NCI-H526 (cell line): ENCODE data around the gene TRPM8.
"Not testable (repeated sequence)": the region's sequence is repeated elsewhere in the genome, so short reads cannot be mapped to it uniquely, and the experiment has no call there.

ENCODE experiments used
- DNase-seq, 2 experiments: peaks; one replicate each; lab custom pipeline; 2025; lab: John Stamatoyannopoulos, UW

Gene TRPM8

DNA sequence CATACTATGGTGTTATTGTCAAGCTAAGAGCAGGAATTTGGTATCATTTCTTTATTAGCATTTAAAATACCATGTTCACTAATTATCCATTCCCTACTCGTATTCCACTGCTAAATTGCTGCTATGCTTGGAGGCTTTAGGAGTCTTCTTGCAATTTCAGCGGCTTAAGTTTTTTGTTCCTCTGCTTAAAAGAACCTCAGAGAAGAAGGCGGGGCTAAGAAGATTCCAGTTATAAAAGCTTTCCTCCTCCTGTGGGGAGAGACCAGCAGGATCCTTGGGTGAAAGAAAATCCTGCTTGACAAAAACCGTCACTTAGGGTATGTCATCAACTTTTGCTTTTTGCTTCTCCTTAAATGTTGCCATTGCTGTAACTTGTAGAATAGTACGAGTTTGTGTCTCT is at the start of gene TRPM8:
Gene TRPM8 (plus strand): TSS at position 258 of the 400 bp plus-strand sequence. CDS start 9,165 bp downstream, outside the sequence.
- no peak for DNase-seq

DNA sequence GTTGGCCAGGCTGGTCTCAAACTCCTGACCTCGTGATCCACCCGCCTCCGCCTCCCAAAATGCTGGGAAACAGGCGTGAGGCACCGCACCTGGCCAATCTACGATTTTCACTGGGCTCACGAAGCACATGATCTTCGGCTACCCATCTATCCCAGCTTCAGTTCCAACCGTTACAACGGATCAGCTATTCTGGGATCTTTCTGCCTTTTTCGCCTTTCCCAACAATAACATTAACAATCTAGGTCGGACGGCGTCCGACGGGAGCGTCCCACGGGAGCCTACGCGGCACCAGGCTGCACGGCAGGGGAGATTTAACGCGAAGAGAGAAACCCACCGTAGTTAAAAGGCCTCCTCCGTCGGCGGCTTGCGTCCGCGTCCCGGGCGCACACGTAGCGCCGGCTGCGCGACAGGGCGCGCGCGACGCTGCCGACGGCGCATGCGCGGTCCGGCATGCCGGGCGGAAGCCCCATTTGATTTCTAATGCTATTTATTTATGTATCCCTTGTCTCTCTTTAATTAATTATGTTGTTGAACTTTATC is 49.1 kb upstream of the TRPM8 start, which contains the start of gene MSL3B:
Gene MSL3B (minus strand): TSS at position 394 of the 540 bp plus-strand sequence.
- peak in 1 of 2 experiments; percentile 84 for DNase-seq

DNA sequence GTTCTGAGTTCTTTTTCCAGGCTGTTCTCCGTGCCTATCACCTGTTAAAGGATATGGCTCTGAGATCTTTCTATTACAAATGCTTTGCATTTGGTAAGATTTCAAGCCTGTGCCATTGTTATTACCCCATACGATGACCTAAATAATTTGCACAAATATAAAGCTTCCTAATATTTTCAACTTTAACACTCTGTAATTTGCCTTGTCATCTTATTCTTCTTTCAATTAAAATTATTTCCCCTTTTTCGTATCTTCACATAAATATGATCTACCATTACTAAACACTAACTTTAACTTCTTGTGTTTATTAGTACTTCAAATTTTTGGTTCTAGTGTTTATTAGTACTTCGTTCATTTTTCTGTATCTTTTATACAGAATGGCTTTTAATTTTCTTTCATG is 45.7 kb upstream of the TRPM8 start:
- no peak for DNase-seq

DNA sequence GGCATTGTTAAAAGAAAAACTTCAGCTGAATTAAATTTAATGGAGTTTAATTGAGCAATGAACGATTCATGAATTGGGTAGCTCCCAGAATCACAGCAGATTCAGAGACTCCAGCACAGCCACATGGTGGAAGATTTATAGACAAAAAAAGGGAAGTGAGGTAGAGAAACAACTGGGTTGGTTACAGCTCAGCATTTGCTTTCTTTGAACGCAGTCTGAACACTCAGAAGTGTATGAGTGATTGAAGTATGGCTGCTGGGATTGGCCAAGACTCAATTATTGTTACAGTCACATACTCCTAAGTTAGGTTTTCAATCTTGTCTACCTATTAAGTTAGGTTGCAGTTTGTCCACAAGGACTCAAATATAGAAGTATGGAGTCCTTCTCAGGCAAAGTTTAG is 45.0 kb upstream of the TRPM8 start:
- DNase-seq, result not testable (repeated sequence)

DNA sequence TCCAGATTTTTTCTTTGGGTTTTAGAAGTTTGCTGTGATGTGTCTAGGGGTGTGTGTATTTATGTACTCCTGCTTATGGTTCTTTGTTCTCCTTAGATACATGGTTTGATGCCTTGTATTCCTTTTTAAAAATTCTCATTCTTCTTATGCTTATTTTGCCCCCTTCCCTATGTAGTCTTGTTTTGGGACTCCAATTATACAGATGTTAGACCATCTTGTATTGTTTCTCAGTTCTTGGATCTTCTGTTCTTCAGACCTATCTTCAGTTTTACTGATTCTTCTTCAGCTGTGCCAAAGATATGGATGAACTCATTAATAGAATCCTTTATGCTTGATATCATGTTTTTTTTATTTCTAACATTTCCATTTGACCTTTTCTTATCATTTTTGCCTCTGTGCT is 34.8 kb upstream of the TRPM8 start:
- DNase-seq, result no peak

DNA sequence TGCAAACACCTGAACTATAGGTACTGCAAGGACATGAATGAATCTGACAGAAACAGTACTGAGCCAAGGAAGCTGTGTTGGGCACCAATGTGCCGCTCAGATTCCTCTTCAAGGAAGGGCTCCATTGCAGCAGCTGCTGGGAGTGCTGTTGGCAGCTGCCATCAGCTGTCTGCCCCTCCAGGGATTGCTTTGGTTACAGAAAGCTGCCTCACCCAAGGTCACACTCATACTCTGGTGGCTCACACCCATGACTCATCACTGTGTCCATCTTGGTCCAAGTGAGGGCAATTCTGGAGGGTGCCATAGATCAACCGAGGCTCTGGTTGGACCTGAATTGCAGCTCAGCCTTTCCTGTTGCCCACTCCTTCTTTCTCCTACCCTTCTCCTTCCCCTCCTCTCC is 24.4 kb upstream of the TRPM8 start:
- DNase-seq, result no peak

DNA sequence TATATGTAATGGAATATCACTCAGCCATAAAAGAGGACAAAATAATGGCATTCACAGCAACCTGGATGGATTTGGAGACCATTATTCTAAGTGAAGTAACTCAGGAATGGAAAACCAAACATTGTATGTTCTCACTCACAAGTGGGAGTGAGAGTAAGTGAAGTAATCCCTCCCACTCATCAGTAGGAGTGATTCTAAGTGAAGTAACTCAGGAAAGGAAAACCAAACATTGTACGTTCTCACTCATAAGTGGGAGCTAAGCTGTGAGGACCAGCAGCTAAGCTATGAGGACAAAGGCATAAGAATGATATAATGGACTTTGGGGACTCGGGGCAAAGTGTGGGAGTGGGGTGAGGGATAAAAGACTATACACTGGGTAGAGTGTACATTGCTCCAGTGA is 20.9 kb upstream of the TRPM8 start:
- not testable (repeated sequence) for DNase-seq

DNA sequence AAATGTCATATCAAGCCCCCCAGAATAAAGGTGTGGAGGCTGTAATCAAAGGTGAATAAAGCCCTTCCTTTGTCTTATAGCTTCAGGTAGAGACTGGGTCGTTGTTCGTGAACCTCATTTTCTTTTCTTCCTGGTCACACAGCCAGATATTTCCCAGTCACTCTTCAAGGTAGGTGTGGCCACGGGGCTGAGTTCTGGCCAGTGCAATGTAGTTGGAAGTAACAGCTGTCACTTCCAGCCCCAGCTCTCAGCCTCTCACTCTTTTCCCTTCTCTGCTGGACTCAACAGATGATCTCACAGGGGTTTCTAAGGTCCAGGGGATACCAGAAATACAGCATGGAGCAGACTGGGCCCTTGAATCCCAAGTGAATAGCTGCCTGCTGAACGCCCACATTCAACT is 15.8 kb upstream of the TRPM8 start:
- DNase-seq, result no peak

DNA sequence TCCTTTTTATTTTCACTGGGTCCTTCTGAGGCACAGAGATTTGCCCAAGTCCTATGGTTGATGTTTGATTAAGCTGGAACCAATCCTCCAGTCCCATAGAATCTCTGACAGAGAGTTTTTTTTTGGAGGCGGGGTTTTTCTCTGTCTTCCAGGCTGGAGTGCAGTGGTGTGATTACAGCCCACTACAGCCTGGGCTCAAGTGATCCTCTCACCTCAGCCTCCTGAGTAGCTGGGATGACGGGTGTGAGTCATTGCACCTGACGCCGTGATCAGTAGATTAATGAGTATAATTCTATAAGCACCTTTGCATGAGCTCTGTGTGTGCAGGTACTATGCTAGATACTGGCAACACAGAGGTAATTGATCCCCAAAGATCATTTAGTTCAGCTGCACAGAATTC is 15.3 kb upstream of the TRPM8 start:
- DNase-seq, result no peak

DNA sequence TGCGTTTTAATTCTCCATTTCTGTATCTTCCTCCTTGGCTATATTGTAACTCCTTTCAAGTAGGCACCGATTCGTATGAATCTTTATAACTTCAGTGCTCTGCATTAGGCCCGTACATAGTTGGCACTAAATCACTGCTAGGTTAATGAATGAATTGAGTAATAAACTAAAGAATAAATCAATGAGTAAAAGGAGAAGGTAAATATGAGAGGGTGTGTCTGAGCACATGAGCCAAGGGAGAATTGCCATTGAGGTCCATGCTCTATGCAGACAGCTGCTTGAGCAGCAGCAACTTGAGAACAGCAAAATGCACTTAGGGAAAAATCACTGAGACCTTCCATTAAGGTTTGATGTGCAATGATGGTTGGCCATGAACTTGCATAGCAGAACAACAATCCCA is 11.2 kb upstream of the TRPM8 start:
- no peak for DNase-seq

DNA sequence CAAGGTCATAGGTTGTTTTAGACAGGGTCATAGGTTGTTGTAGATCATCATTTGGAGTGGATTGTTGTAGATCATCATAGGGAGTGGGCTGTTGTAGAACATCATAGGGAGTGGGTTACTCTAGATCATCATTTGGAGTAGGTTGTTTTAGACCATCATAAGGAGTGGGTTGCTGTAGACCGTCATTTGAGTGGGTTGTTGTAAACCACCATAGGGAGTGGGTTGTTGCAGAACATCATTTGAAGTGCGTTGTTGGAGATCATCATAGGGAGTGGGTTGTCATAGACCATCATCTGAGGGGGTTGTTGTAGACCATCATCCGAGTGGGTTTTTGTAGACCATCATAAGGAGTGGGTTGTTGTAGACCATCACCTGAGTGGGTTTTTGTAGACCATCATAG is 9.5 kb upstream of the TRPM8 start:
- DNase-seq, result no peak

DNA sequence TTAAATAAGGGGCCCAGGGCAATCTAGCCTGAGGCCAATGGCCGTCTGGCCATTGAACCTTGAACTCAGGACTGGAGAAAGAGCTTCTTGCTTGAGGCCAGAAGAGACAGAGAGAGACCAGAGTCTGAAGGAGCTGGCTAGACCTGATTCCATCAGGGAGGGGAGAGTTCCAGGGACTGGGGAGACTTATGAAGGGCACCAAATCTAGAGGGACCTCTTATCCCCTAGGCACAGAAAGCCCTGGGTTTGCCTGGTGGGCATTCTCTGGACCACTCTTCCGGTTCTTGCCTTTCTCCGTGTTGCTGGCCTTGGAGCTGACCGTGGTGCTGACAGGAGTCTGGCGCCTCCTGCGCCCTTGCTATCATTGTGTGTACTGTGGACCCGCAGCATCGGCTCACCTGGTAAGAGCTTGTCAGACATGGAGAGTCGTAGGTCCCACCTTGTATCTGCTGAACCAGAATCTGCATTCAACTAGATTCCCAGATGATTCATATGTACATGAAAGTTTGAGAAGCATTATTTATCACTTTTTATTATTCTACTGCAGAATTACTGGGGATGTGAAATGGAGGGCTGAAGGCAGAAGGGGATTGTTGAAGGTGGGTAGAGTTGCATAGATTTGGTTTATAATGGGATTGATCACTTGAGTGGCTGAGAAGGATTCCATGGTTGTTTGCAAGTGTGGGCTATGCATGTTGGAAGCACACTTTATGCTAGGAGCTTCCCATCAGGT is 4.3 kb upstream of the TRPM8 start:
- DNase-seq, result no peak

DNA sequence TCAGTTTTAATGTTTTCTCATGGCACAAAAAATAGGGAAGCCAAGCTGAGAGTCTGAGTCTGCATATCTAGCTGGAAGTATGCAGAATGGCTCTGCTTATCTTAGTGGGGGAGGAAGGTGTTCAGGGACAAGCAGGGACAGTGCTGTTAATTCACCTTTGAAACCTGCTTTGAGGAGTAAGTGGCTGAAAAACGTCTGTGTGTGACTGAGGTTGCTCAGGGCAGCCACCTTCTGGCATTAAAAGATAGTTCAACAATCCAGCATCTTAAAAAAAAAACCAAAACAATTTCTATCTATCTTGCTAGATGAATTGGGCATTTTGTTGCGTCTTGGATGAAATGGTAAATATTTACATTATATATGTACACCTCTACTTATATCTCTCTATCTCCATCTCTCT is 2.0 kb upstream of the TRPM8 start:
- peak in 1 of 2 experiments; percentile 28 for DNase-seq

DNA sequence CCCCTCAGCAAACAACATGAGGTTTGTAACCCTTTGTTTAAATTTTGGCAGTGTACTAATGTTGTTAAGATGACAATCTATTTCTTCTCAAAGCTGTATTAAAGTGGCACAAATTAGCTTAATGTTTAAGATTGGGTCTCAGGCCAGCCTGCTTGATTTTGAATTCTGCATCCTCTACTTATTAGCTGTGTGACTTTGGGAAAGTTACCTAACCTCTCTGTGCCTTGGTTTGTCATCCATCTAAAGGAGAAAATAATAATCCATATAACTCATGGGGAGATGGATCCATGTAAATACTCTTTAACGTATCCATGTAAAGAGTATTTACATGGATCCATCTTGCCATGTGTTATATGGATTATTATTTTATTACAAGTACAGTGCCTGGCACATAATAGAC is 2.1 kb downstream of the TRPM8 start:
- no peak for DNase-seq

DNA sequence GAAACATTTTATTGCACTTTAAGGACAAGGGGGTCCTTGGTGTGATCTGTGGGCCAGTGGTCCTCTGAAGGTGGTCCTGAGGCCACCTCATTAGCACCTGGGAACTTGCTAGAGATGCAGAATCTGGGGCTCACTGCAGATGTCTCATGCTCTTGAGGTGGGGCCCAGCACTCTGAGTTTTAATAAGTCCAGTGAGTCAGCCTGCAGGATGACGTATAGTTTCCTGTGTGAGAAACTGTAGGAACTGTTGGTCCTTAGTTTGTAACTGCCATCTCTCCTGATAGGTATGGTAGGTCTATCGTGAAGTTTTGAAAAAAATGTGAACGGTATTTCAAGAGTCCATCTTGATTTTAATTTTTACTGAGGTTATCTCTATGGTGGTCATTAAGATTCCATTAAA is 2.8 kb downstream of the TRPM8 start:
- no peak for DNase-seq

DNA sequence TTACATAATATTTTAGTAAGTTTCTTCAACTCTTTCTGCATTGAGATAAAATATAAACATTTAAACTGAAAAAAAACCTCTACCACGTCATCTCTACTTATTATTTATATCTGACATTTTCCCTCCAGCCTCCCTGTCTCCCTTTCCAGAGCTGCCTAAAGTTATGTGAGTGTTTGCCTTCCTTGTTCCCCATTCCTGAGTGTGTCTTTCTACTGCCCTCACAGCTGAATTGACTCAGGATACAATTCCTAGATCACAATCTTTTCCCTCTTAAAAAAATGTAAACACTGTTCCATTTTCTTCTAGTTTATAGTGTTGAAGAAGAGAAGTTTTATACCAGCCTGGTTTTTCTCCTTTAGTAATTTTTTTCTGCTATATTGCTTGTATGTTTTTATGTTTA is 5.3 kb downstream of the TRPM8 start:
- no peak for DNase-seq

DNA sequence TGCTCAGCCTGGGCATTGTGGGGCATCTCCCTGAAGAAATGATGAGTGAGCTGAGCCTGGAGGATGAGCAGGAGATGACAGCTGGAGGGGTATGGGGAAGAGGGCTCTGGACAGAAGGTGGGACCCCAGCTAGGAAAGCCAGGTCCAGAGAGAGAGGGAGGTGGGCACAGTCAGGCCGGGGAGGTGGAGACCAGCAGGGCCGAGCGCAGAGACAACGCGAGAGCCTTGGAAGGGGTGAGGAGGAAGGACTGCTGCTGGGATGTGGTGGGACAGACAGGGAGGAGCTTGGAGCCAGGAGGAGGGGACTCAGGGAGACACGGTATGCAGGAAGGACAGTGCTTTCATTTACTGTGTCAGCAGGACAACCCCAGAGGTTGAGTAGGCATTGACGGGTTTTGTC is 8.2 kb downstream of the TRPM8 start:
- no peak for DNase-seq

DNA sequence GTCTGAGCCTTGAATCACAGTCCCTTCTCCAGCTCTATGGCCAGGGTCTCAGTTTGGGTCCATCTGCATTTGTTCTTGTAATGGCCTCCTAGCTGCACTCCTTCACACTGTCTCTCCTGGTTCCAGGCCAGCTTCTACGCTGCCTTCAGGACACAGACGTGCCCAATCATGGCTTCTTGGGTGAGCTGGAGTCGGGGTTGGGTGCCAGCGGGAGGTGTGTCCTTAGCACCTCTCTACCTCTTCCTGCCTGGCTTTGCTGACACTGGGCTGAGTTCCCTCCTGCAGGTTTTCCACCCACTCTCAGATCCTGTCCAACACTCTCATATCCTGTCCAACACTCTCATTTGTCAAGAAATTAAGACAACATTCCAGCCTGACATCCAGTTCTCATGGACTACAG is 9.6 kb downstream of the TRPM8 start:
- no peak for DNase-seq

DNA sequence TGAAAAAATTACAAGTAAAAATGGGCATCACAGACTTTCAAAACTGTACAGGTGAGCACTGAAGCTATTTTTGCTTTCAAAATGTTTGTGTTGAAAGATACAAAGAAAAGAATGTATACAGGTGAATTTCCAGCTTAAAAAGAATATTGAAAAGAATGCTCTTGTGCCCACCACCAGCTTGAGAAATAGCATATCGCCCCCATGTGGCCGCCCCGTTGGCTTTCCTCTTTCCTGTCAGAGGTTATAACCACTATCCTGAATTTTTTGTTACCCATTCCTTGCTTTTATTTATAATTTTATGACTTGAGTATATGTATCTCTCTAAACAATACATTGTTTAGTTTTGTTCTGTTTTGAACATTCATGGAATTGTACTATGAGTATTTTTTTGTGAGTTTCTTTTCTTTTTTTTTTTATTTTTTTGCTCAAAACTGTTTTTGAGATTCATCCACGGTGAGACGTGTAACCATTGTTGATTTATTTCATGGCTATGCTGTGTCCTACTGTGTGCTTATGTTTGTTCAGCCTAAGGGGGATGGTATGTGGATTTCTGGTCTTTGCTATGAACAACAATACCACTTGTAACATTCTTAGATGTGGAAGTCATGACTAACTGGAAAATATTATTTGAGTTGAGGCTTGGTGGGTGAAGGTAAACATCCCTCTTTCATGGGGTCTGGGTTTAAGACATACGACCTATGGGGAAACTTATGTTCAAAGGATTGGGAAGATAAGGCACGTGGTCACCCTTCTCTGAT is 11.6 kb downstream of the TRPM8 start:
- DNase-seq, result peak; percentile 21 to 66

DNA sequence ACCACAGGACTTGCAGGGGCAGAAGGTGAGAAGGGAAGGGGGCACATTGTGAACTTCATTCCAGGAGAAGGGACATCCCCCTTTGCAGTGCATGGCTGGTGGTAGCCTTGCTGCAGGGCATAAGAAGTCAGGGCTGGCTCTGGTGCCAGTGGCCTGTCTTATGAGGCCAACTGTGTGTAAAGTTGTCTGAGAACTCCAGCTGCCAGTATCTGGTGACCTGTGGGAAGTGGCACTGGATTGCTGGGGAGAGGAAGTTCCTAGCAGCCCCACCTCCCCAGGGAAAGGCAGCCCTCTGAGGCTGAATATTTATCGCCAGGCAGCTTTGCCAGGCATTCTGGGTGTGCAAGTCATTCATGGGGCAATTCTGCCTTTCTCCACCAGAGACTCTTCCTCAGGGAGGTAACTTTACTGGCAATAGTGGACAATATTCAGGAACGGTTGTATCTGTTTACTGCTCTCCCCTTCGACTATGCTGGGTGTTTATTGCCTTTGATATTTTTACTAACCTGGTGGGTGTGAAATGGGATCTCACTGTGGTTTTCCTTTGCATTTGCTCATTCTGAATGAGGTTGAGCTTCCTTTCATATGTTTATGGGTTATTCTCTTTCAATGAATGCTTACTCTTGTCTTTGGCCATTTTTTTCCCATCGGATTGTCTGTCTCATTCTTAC is 12.3 kb downstream of the TRPM8 start:
- DNase-seq, result peak in 1 of 2 experiments; percentile 50

DNA sequence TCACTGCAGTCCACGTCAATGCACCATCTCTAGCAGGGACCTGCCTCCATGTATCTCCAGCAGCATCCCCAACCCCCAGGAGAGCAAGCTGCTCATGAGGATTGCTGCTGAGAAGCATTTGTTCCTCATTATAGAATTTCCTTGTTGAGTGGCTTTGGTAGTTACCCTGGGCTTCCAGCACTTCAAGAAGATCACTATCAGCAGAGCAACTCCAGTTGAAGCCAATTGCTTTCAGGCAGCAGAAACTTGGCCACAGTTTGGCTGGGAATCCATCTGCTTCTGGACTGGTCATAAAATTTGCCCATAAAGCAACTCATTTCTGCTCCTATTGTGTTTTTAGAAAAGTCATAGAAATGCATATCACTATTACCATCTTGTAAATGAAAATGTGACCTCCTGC is 17.4 kb downstream of the TRPM8 start:
- no peak for DNase-seq

DNA sequence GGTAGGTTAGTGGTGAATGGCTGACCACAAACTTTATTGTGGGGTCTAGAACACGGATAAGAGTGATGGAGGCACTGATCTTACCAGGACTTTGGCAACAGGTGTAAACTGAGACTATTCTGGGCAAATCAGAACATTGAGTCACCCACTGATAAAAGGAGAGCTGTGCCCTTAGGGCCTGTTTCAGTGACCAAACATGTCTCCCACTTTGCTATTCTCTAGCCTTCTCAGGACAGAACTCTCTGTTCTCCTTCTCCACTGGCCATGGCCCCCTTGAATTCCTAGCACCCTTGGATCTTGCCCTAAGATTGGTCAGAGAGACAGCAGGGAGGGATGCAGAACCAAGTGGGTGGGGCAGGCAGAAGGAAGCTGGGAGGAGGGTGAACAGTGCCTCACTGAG is 18.3 kb downstream of the TRPM8 start:
- DNase-seq, result no peak

DNA sequence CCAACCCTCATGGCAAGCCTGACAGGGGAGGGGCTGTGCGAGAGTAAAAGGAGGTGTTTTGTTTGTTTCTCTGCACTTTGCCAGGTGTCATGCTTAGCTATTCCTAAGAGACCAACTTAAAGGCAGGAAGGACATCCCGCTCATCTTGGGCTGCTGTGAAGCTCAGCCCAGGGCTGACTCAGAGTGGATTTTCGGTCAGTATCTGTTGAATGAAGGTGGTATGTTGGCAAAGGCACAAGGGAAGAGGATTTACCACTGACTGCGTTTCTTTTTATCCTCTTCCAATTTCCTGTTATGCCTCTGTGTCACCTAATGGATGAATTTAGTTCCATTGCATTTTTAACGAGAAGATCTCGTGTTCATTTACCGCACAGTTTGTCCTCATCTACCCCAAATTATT is 18.9 kb downstream of the TRPM8 start:
- peak in 1 of 2 experiments; percentile 28 for DNase-seq
